Measurements from ENCODE around the gene CALML5. TPM values are rescaled to one million over a fixed set of nuclear protein-coding genes. Genes with fewer than 3 reads are reported as not detected.

The CALML5 gene
- total RNA-seq, 2 experiments from 2014 or later: not detected

DNA sequence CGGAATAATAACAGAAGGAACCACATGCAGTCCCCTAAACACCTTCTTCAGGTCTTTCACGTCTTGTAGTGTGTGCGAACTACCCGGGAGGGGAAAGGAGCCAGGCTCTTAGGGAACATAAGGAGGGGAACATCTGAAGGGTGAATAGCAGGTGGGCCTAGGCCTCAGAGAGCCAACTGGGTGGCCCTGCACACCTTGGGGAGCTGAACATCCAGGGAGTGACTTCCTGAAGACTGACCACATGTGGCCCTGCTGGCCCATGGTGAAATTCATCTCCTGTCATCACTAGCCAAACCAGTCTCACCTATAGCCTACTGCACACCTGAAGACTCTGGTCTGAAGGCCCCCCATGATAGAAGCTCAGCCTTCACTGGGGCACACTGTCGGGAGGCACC, 31.0 kb upstream of the CALML5 start:
- H3K4me3 Mint-ChIP-seq: no peak overlapping the region
- POLR2A ChIA-PET: no interaction called here

DNA sequence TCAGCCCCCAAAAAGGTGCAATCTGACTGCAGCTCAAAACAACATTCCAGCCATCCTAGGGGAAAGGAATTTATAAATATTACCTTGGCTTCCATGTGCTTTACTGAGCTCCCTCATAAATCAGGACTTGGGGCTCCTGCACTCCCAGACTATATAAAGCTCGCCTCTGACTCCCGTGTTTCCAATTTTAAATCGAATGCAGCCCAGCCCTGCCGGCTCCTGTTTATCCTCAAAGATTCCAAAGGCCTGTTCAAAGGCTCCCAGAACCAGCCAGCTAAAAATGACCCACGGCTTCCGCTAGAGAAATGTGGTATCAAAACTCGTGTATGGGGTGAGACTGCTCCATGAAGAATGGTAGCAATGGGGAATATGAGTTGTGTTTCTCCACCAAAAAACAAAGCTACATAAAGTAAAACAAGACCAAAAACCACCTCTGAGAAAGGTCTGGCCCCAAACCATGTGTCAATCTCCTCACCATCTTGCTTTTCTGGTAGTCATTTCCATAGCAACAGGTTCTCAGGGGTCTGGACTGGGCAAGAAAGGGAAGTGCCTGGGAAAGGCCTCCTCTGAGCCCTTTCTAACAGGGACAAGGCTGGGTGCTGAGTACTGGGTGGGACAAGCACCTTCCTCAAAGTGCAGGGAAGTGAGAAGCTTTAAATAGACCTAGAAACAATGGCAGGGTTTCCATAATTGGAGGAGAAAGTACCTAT, 30.5 kb upstream of the CALML5 start:
- no peaks in the 10 kb centered on the region for H3K9me3 Mint-ChIP-seq
- POLR2A ChIA-PET: no interaction called here
- H3K27ac Mint-ChIP-seq: no peak overlapping the region
- H3K4me3 Mint-ChIP-seq: no peak overlapping the region
- H3K4me1 Mint-ChIP-seq: no peaks in the 10 kb centered on the region
- CTCF ChIA-PET: interaction anchor here (1.2 kb wide), 1 partner anchor 27 kb away, joined by 5 read pairs; no protein-coding TSS in a partner anchor
- no peaks in the 10 kb centered on the region for H3K36me3 Mint-ChIP-seq (ENCODE audit: low read depth)
- no peaks in the 10 kb centered on the region for H3K27me3 Mint-ChIP-seq
- DNase-seq: no peak

More for the DNA sequence above, 31.0 kb upstream of the CALML5 start:
- no peak for DNase-seq
- Mint-ChIP-seq H3K27ac (no peak overlapping the region), H3K9me3 (no peaks in the 10 kb centered on the region), H3K36me3 (ENCODE audit: low read depth) (no peaks in the 10 kb centered on the region), H3K27me3 (no peaks in the 10 kb centered on the region), H3K4me1 (no peaks in the 10 kb centered on the region)
- CTCF ChIA-PET: interaction anchor here (1.2 kb wide), 1 partner anchor 26 kb away, joined by 5 read pairs; no protein-coding TSS in a partner anchor

DNA sequence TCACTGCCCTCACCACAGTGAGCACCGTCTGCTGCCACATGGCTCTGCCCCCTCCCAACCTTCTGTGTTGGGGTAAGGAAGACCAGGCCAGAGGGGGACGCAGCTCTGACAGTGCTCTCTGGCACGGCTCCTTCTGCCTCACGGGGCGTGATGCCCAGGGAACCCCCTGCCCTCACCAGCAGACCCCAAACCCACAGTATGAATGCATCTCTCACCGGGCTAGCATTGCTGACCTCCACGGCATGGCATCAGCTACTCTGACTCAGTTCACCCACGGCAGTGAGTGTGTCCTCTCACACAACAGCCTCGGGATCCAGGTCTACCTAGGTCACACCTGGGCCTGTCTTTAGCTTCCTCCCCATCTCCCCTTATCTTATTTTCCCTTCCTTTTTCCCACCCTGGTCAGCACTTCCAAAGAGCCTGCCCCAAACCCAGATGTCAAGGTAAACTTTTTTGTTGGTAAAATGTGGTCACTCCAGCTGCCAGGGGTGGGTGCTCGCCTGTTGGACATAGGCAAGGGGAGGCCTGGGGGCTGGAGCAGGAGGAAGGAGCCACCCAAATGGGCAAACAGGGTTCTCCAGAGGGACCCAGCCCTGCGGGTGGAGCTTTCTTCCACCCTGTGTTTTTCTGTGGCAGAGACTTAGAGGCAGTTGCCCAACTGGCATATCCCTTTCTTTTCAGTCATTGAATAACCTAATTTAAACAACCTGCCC, 29.8 kb upstream of the CALML5 start:
- Mint-ChIP-seq H3K36me3 (ENCODE audit: low read depth) (no peaks in the 10 kb centered on the region), H3K4me1 (no peaks in the 10 kb centered on the region), H3K4me3 (no peak overlapping the region), H3K27me3 (no peaks in the 10 kb centered on the region), H3K27ac (no peak overlapping the region), H3K9me3 (no peaks in the 10 kb centered on the region)
- DNase-seq: no peak
- POLR2A ChIA-PET: no interaction called here
- CTCF ChIA-PET: no interaction called here

DNA sequence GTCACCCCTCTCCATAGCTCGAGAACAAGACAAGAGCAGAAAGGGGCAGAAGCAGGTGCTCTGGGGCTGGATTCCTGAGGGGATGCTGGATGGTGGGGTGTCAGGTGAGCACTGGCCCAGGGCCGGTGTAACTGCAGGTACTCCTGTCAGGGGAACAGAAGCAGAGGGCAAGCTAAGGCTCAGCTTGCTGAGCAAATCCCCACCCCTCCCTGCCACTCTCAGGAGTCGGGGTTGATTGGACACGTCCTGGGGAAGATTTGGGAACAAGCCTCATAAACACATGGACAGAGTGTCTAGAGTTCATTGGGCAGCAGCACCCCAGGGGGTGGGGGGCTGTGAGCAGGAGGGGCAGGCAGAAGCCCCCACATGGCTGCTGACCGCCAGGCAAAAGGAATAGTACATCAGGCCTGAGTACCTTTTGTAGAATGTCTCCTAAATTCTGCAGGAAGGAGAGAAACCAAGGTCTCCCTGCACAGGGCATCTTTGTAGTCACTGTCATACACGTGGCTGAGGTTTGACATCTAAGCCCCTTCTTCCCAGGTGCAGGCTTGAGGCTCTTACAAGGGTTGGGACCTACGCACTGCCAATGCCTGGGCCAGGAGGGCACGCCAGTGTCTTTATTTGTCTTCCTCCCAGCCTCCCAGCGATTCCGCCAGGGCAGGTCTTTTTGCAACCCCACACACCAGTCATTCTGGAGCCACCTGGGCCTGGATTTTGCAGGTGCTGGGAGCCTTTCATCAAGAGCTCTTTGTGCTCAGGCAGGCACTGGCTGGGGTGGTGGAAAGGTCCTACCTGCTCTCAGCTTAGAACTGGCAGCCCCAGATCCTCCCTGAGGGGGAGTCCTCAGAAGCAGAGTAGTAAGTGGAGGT, 28.2 kb upstream of the CALML5 start:
- no peaks in the 10 kb centered on the region for H3K9me3 Mint-ChIP-seq
- no peaks in the 10 kb centered on the region for H3K27me3 Mint-ChIP-seq
- DNase-seq: no peak
- no peaks in the 10 kb centered on the region for H3K4me1 Mint-ChIP-seq
- CTCF ChIA-PET: no interaction called here
- H3K27ac Mint-ChIP-seq: no peak overlapping the region
- H3K36me3 Mint-ChIP-seq (ENCODE audit: low read depth): no peaks in the 10 kb centered on the region
- POLR2A ChIA-PET: no interaction called here
- H3K4me3 Mint-ChIP-seq: no peak overlapping the region

DNA sequence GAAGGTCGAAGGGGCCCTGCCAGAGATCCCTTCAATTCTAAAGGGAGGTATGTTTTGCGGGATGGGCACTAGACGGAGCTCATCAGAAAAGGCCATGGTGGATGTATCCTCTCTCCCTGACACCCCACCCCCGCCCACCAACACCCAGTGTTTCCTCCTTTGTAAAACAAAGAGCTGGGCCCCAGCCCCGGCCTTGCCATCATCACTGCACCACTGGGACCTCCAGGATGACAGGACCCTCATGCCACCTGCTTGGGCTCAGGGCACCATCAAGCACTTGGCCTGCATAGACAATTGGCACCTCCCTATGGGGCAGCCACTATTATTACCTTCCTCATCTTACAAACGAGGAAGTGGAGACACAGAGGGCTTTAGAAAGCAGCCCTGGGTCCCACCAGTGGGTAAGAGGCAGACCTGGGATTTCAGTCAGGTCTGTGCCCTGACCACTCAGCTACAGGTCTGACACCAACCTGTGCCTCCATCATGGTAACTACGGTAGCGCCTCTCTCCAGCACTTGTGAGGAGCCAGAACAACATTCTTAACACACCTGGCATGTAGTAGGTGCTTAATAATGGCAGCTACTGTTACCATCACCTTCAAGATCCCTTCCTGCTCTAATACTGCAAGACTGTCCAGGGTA, 27.4 kb upstream of the CALML5 start:
- ChIA-PET CTCF (no interaction called here), POLR2A (no interaction called here)
- Mint-ChIP-seq H3K9me3 (no peaks in the 10 kb centered on the region), H3K36me3 (ENCODE audit: low read depth) (no peaks in the 10 kb centered on the region), H3K27ac (no peak overlapping the region), H3K4me1 (no peaks in the 10 kb centered on the region), H3K27me3 (no peaks in the 10 kb centered on the region), H3K4me3 (no peak overlapping the region)
- DNase-seq: no peak

DNA sequence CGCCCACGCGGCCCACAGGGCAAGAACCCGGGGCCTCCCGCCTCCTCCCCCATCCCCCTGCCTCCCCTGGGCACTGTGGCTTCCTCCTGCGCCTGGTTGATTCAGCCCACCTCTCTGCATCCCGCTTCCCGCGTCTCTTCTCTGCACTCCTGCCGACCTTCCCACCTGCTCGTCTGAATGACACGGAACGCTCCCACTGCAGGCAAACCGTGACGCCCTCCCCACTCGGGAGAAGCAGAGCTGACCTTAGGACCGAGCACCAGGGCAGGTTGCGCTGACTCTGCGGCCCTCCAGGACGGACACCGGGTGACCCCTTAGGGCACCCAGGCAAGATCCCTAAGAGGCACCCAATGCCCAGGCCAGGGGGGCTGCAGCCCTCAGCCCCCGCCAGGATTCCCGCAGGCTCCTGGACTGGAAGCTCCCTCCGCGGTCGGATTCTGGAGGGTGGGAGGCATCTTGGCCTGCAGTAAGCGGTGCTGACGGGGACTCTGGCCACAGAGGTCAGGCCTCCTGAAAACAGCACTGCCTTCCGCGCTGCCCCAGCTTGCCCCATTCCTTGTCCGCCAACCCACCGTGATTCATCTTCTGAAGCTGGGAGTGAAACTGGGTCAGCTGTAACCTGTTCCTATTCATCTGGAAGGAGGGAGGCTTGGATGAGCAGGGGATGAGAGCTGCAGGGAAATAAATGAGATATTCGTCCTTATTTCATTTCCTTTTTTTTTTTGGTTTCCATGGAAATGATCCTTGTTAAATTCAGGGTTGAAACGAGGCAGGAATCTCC, 26.4 kb upstream of the CALML5 start:
- Mint-ChIP-seq H3K27ac (no peak overlapping the region), H3K9me3 (no peaks in the 10 kb centered on the region), H3K4me3 (no peak overlapping the region), H3K27me3 (no peaks in the 10 kb centered on the region), H3K36me3 (ENCODE audit: low read depth) (no peaks in the 10 kb centered on the region), H3K4me1 (no peaks in the 10 kb centered on the region)
- POLR2A ChIA-PET: no interaction called here
- CTCF ChIA-PET: interaction anchor here (0.9 kb wide), 1 partner anchor 12 kb away, joined by 4 read pairs; no protein-coding TSS in a partner anchor
- DNase-seq: no peak

DNA sequence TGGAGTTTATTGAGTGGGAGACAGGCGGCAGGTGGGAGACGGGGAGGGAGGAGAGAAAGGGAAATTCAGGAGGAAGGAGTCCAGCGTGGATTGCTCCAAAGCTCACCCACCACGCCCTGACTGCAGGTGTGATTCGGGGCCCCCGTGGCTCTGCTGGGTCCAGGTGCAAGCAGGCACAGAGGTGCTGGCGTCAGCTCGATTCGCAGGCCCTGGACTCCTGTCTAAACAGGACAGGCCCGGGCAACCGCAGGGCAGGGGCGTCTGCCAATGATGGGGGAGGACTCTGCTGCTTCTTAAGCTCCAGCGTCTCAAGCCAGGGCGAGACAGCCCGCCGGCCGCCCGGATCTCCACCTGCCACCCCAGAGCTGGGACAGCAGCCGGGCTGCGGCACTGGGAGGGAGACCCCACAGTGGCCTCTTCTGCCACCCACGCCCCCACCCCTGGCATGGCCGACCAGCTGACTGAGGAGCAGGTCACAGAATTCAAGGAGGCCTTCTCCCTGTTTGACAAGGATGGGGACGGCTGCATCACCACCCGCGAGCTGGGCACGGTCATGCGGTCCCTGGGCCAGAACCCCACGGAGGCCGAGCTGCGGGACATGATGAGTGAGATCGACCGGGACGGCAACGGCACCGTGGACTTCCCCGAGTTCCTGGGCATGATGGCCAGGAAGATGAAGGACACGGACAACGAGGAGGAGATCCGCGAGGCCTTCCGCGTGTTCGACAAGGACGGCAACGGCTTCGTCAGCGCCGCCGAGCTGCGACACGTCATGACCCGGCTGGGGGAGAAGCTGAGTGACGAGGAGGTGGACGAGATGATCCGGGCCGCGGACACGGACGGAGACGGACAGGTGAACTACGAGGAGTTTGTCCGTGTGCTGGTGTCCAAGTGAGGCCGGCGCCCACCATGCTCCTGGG, 25.5 kb upstream of the CALML5 start, which contains the start of gene CALML3:
TSS of gene CALML3 (plus strand) at position 321 of the 920 bp plus-strand sequence. CDS start at position 446, 125 bp downstream.
- POLR2A ChIA-PET: no interaction called here
- DNase-seq: no peak
- Mint-ChIP-seq H3K36me3 (ENCODE audit: low read depth) (no peaks in the 10 kb centered on the region), H3K27ac (no peak within 1 kb of the TSS), H3K4me1 (no peaks in the 10 kb centered on the region), H3K4me3 (no peak within 1 kb of the TSS), H3K27me3 (peaks cover 1% of the 10 kb centered on the region), H3K9me3 (no peaks in the 10 kb centered on the region)
- CTCF ChIA-PET: interaction anchor here (0.9 kb wide), 1 partner anchor 11 kb away, joined by 4 read pairs; no protein-coding TSS in a partner anchor

DNA sequence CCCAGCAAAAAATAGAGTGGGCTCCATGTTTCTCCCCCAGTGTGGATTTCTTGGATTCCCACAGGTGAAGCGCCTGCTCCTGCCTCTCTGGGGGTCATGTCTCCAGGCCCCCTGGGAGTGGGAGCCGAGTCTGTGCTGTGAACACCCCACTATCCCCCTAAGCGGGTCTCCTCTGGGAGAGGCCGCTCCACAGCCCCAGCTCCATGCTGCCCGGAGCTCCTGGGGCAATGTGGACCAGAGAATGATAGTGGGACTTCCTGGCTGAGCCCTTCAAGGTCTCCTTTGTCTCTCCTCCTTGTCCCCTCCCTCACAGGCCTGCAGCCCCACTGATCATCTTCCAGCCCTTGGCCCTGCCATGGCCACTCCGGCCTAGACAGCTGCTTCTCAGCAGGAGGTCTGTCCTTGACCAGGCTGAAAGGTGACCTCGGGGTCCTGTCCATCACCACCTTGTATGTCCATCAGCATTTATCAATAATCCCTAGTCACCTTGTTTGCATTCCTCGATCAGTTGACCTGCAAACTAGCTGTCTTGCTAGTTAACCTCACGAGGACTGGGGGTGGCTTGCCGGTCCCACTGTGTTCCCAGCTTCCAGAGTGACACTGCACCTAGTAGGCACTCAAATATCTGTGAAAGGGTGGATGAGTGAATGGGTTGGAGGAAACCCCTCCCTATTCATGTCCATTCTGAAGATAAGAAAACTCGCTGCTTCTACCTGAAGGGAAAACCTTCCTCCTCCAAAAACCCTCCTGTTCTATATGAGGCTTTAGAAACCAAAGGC, 24.6 kb upstream of the CALML5 start:
- DNase-seq: no peak
- H3K9me3 Mint-ChIP-seq: no peaks in the 10 kb centered on the region
- ChIA-PET CTCF (no interaction called here), POLR2A (no interaction called here)
- no peaks in the 10 kb centered on the region for H3K36me3 Mint-ChIP-seq (ENCODE audit: low read depth)
- H3K27me3 Mint-ChIP-seq: peaks cover 2% of the 10 kb centered on the region
- H3K4me3 Mint-ChIP-seq: no peak overlapping the region
- no peak overlapping the region for H3K27ac Mint-ChIP-seq
- H3K4me1 Mint-ChIP-seq: no peaks in the 10 kb centered on the region

DNA sequence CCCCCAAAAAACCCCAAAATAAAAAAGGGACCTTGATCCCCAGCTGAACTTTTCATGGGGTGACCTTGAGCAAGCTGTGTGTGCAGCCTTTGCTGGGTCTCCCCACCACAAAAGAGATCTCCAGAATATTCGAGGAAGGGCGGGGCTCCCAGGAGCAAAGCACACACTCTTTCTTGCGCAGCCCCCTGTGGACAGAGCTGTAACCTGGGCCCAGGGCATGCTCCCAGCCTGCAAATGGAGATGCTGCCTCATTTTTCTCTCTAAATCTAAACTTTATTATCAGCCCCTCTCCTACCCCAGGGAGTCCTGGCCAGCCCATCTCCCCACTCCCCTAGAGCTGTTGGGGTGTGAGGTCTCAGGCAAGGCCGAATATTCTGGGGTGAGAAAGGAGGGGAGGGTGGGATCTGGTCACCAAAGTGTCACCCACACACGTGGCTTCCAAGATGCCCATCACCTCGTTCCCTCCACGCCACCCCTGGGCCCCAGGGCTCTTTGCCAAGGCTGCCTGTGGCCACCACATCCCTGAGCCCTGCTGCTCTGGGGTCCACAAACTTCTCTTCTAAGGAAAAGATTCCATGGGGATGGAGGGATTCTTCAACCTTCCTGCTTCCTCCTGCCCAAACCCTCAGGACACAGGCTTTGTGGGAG, 23.7 kb upstream of the CALML5 start:
- no peak for DNase-seq

DNA sequence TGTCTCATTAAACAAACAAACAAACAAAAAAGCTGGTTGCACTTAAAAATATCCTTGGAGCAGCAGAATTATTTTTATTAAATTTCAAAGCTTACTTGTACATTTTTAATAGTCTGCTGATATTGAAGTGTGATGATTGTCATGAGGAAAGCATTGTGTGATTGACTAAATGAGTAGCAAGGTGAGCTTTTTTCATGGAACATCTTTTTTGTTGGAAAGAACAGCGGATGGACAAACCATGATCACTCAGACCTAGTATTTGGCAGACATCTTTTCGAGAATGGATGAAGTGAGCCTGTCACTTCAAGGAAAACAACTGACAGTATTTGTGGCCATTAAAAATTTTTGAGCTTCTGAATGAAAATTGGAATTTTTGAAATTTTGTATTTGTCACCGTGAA, 19.7 kb upstream of the CALML5 start:
- no peak overlapping the region for H3K4me3 Mint-ChIP-seq
- no peak for DNase-seq
- peaks cover 5% of the 10 kb centered on the region for H3K27me3 Mint-ChIP-seq
- no peaks in the 10 kb centered on the region for H3K9me3 Mint-ChIP-seq
- H3K4me1 Mint-ChIP-seq: no peaks in the 10 kb centered on the region
- POLR2A ChIA-PET: no interaction called here
- no peaks in the 10 kb centered on the region for H3K36me3 Mint-ChIP-seq (ENCODE audit: low read depth)
- H3K27ac Mint-ChIP-seq: no peak overlapping the region
- CTCF ChIA-PET: interaction anchor here (0.6 kb wide), 1 partner anchor 102 kb away, joined by 3 read pairs; no protein-coding TSS in a partner anchor

More for the DNA sequence above, 23.7 kb upstream of the CALML5 start:
- Mint-ChIP-seq H3K4me3 (no peak overlapping the region), H3K27me3 (peaks cover 5% of the 10 kb centered on the region), H3K27ac (no peak overlapping the region), H3K36me3 (ENCODE audit: low read depth) (no peaks in the 10 kb centered on the region), H3K4me1 (no peaks in the 10 kb centered on the region), H3K9me3 (no peaks in the 10 kb centered on the region)
- ChIA-PET POLR2A (no interaction called here), CTCF (no interaction called here)
